Psoas muscle (tissue), 8 donors: ENCODE results near the gene RFLNA. TPM values are rescaled to one million over a fixed set of nuclear protein-coding genes. Genes with fewer than 3 reads are reported as not detected.

Source experiments
- ATAC-seq, 4 donors: fragments of 200-7000 bp; cut with Tn5 transposase; one replicate each; pipeline ENCODE4 v1.9.1; 2020; ENCODE audit warnings: moderate library complexity in 3 of 4, mild to moderate bottlenecking in 2 of 4
- DNase-seq, 2 donors: peaks; one replicate each; pipeline ENCODE4 v3.0.0-alpha.2; 2020
- H3K27ac ChIP-seq: fragments of 200-600 bp; one replicate; pipeline ENCODE4 v1.8.0; 2022
- H3K27me3 ChIP-seq, 3 donors: fragments of 200-600 bp in 1 of 3; one replicate each; pipeline versions ENCODE4 v1.6.1 to v1.8.0; 2013 to 2022; ENCODE audit warnings: low read length in 2 of 3, mild to moderate bottlenecking in 2 of 3, moderate library complexity in 1 of 3; ENCODE audit not compliant: insufficient read depth in 3 of 3
- H3K36me3 ChIP-seq, 2 donors: fragments of 200-600 bp in 1 of 2; one replicate each; pipeline versions ENCODE4 v1.6.1 to v1.8.0; 2013 to 2022; ENCODE audit warnings: low read depth in 1 of 2, mild to moderate bottlenecking in 1 of 2, moderate library complexity in 1 of 2; ENCODE audit not compliant: insufficient read depth in 1 of 2
- H3K4me1 ChIP-seq: fragments of 200-600 bp; one replicate; pipeline ENCODE4 v1.8.0; 2022
- H3K4me3 ChIP-seq: fragments of 200-600 bp; one replicate; pipeline ENCODE4 v1.8.0; 2022; ENCODE audit warnings: mild to moderate bottlenecking
- H3K9me3 ChIP-seq: fragments of 200-600 bp; one replicate; pipeline ENCODE4 v1.8.0; 2022
- WGBS, 3 donors: extraction: QIAGEN DNeasy Blood & Tissue Kit; methylation state at CpG; one replicate each; pipeline versions ENCODE4 v1.1.6 to v1.1.7; 2013; 5-methylcytosine and 5-hydroxymethylcytosine counted together
- intact Hi-C, 2 donors: fragments of 100-400 bp; cut with DNase I; formaldehyde crosslinking; loops; one replicate each; pipeline versions ENCODE4 v1.11.0 to v1.14.2; 2022
- polyA plus RNA-seq, 3 donors: library from polyadenylated mRNA; stranded (reverse); fragments of 200-250 nt; gene quantifications; one replicate each; pipeline ENCODE4 v1.2.3, GENCODE V29; 2013
- total RNA-seq, 4 donors: library from RNA; stranded (reverse); fragmentation: NEBNext Ultra II Directional in 2 of 4; extraction: Animal tissue kit (Norgen Biotek cat#: 25700) in 2 of 4; gene quantifications; one replicate each; pipeline versions ENCODE4 v1.2.1 to v1.2.4, GENCODE V29; 2021 to 2023
- TF ChIP-seq, protein P1 (sequence below): fragments of 200-600 bp; IDR thresholded peaks from one replicate; pipeline ENCODE4 v1.8.0; 2022; ENCODE audit warnings: antibody characterized with exemption
- donor health status: healthy with polysubstance abuse.
- donor health status: DM: no; HTN: no; CAD: no; lungs with moderate emphysema.
- donor health status: Bipolar disorder and iron deficiency.
- donor health status: healthy.
- donor health status: DM: yes; HTN: yes; CAD: no.
- donor health status: DM: no; HTN: no; CAD: no.
- donor health status: DM: no; HTN: no; CAD: no.
- donor health status: DM: yes; HTN: yes; CAD: no.

The RFLNA gene
- total and polyA plus RNA-seq, 7 donors, result 0.38 to 7.8 (median 0.70) TPM

- no peak for DNase-seq
- Histone ChIP-seq H3K4me1 (peaks cover 14% of the 10 kb centered on the region), H3K27me3 (no peaks in the 10 kb centered on the region), H3K4me3 (no peak overlapping the region), H3K9me3 (no peaks in the 10 kb centered on the region), H3K27ac (peak overlapping the region; percentile 16), H3K36me3 (peaks cover 8 to 100% of the 10 kb centered on the region in 2 donors)
- TF ChIP-seq, protein P1, sequence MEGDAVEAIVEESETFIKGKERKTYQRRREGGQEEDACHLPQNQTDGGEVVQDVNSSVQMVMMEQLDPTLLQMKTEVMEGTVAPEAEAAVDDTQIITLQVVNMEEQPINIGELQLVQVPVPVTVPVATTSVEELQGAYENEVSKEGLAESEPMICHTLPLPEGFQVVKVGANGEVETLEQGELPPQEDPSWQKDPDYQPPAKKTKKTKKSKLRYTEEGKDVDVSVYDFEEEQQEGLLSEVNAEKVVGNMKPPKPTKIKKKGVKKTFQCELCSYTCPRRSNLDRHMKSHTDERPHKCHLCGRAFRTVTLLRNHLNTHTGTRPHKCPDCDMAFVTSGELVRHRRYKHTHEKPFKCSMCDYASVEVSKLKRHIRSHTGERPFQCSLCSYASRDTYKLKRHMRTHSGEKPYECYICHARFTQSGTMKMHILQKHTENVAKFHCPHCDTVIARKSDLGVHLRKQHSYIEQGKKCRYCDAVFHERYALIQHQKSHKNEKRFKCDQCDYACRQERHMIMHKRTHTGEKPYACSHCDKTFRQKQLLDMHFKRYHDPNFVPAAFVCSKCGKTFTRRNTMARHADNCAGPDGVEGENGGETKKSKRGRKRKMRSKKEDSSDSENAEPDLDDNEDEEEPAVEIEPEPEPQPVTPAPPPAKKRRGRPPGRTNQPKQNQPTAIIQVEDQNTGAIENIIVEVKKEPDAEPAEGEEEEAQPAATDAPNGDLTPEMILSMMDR, result no peak
- no peak for ATAC-seq
- intact Hi-C loops, result no loop called here
Measured at GRCh38 chr12:124352257-124352656, 57.4 kb downstream of the RFLNA start.

DNA sequence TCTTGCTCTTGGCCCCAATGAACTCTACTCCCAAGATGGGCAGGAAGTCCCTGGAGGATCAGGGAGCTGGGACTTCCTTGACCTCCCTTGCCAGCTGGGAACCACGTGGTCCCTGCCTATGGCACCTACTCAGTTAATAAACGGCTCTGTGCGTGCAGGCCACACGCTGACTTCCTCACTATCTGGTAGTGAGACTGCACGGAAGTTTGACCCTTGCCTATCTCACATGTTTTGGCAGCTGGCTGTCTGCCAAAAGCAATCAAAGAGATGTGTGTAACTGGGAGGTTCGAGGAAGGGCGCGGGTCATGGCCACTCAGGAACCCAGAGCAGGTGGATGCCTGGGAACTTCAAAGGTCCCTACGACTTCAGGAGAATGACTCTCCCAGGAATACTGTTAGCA is 57.9 kb downstream of the RFLNA start:
- Histone ChIP-seq H3K9me3 (no peaks in the 10 kb centered on the region), H3K4me3 (no peak overlapping the region), H3K27ac (peak overlapping the region; percentile 16), H3K27me3 (no peaks in the 10 kb centered on the region), H3K4me1 (peaks cover 15% of the 10 kb centered on the region), H3K36me3 (peaks cover 8 to 100% of the 10 kb centered on the region in 2 donors)
- ATAC-seq (peak in 3 of 4 donors; percentile 43 to 61 (median 57)), DNase-seq (peak in 1 of 2 donors; percentile 78)
- intact Hi-C loops, result no loop called here
- TF ChIP-seq, protein P1, result no peak
- 15 to 30% (median 23%) methylated on average over 9 of the region's 9 CpGs for WGBS, 3 donors

GRCh38 chr12:124354400-124354799 is 59.5 kb downstream of the RFLNA start:
- Histone ChIP-seq H3K27ac (no peak overlapping the region), H3K4me3 (no peak overlapping the region), H3K27me3 (no peaks in the 10 kb centered on the region), H3K9me3 (no peaks in the 10 kb centered on the region), H3K4me1 (peaks cover 26% of the 10 kb centered on the region), H3K36me3 (peaks cover 11 to 95% of the 10 kb centered on the region in 2 donors)
- no peak for DNase-seq
- TF ChIP-seq, protein P1, result no peak
- 86 to 97% (median 86%) methylated on average over 10 to 13 of the region's 13 CpGs for WGBS, 3 donors
- intact Hi-C loops, result no loop called here
- ATAC-seq, result no peak

DNA sequence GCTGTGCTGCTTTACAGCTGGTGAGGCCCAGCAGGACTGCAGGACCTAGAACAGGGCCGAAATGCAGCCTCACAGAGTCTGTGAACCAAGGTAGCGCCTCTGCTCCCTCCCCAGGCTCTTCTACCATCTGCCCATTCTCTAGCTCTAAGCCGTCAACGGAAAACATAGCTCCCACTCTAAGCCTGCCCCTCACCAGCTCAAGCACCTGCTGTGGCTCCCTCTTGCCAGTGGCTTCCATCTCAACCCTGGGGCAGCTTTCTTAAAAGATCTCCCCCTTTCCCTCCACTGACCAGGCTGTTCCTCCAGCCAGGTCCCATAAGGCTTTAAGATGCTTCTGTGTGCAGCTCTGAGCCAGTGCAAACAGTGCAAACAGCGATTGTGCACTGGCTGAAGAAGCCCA is 61.3 kb downstream of the RFLNA start:
- H3K4me1 ChIP-seq, result peaks cover 45% of the 10 kb centered on the region
- DNase-seq, result no peak
- H3K4me3 ChIP-seq, result no peak overlapping the region
- H3K36me3 ChIP-seq, result peaks cover 11 to 79% of the 10 kb centered on the region in 2 donors
- H3K9me3 ChIP-seq, result no peaks in the 10 kb centered on the region
- intact Hi-C loops, result loop anchor here in 1 of 2 donors (5.0 kb wide), 1 partner anchor 41 kb away; no protein-coding TSS in a partner anchor
- no peak for ATAC-seq
- no peak overlapping the region for H3K27ac ChIP-seq
- H3K27me3 ChIP-seq, result no peaks in the 10 kb centered on the region
- TF ChIP-seq, protein P1, result no peak
- whole genome bisulfite sequencing, 3 donors, result 95 to 98% (median 95%) methylated on average over 5 of the region's 5 CpGs

- Histone ChIP-seq H3K9me3 (no peaks in the 10 kb centered on the region), H3K27ac (no peak overlapping the region), H3K36me3 (peaks cover 11 to 75% of the 10 kb centered on the region in 2 donors), H3K4me3 (no peak overlapping the region), H3K27me3 (no peaks in the 10 kb centered on the region), H3K4me1 (peaks cover 52% of the 10 kb centered on the region)
- TF ChIP-seq, protein P1, result no peak
- no peak for DNase-seq
- no peak for ATAC-seq
- intact Hi-C loops, result loop anchor here in 1 of 2 donors (5.0 kb wide), 1 partner anchor 40 kb away; no protein-coding TSS in a partner anchor
- WGBS, 3 donors, result 91 to 96% (median 93%) methylated on average over 15 of the region's 15 CpGs
Measured at GRCh38 chr12:124357616-124358015, 62.7 kb downstream of the RFLNA start.
